WTC11 (cell line): ENCODE data around the gene KRT86.
"Not testable (repeated sequence)": the region's sequence is repeated elsewhere in the genome, so short reads cannot be mapped to it uniquely, and the experiment has no call there.

Experiments
- CDX4 ChIP-seq: fragments of 250-450 bp; sonication (Bioruptor Pico); IDR thresholded peaks from 2 replicates; pipeline ENCODE4 v1.9.0; 2021; ENCODE audit warnings: moderate library complexity, mild to moderate bottlenecking, inconsistent platforms, borderline replicate concordance
- CTCF ChIP-seq: fragments of 200-600 bp; IDR thresholded peaks from 2 replicates; pipeline ENCODE4 v1.8.0; 2022; ENCODE audit warnings: antibody characterized with exemption
- IRF2 ChIP-seq: sonication (generic); formaldehyde crosslinking; IDR thresholded peaks from 2 replicates; pipeline ENCODE4 v1.8.0; 2022; ENCODE audit warnings: low read depth, missing genetic modification reagents, borderline replicate concordance
- NFYB ChIP-seq: sonication (generic); formaldehyde crosslinking; conservative IDR thresholded peaks from 2 replicates; pipeline ENCODE4 v1.8.0; 2022; ENCODE audit warnings: low read depth, missing genetic modification reagents
- NR1H2 ChIP-seq: sonication (generic); formaldehyde crosslinking; IDR thresholded peaks from 2 replicates; pipeline ENCODE4 v1.9.0; 2021; ENCODE audit warnings: mild to moderate bottlenecking, moderate library complexity, missing genetic modification reagents
- NR3C1 ChIP-seq: sonication (generic); formaldehyde crosslinking; conservative IDR thresholded peaks from 2 replicates; pipeline ENCODE4 v1.8.1; 2023; ENCODE audit warnings: low read depth, mild to moderate bottlenecking, missing genetic modification reagents
- TCF7 ChIP-seq: sonication (generic); formaldehyde crosslinking; IDR thresholded peaks from 2 replicates; pipeline ENCODE4 v1.8.0; 2022; ENCODE audit warnings: mild to moderate bottlenecking, low read depth, missing genetic modification reagents, moderate library complexity
- ZNF263 ChIP-seq: sonication (generic); formaldehyde crosslinking; IDR thresholded peaks from 2 replicates; pipeline ENCODE4 v1.8.1; 2022; ENCODE audit warnings: low read depth, mild to moderate bottlenecking, moderate library complexity, missing genetic modification reagents
- ZSCAN18 ChIP-seq: fragments of 250-450 bp; sonication (Bioruptor Pico); IDR thresholded peaks from 2 replicates; pipeline ENCODE4 v2.1.2; 2022; ENCODE audit warnings: mild to moderate bottlenecking, moderate library complexity
- TF ChIP-seq, protein P1 (sequence below): sonication (generic); formaldehyde crosslinking; IDR thresholded peaks from 2 replicates; pipeline ENCODE4 v1.8.0; 2022; ENCODE audit warnings: missing genetic modification reagents
- TF ChIP-seq, protein P2 (sequence below): sonication (generic); formaldehyde crosslinking; conservative IDR thresholded peaks from 2 replicates; pipeline ENCODE4 v1.8.1; 2022; ENCODE audit warnings: mild to moderate bottlenecking, missing genetic modification reagents
- TF ChIP-seq, protein P3 (sequence below): sonication (generic); formaldehyde crosslinking; IDR thresholded peaks from 2 replicates; pipeline ENCODE4 v1.8.0; 2023; ENCODE audit warnings: missing genetic modification reagents

- not testable (repeated sequence) for TF ChIP-seq NR1H2 (CRISPR knock-in tag); CTCF; ZSCAN18 (CRISPR knock-in tag); TCF7; ZNF263 (CRISPR knock-in tag); CDX4; NR3C1; NFYB (CRISPR knock-in tag); IRF2 (CRISPR knock-in tag)
- TF ChIP-seq, protein P1, sequence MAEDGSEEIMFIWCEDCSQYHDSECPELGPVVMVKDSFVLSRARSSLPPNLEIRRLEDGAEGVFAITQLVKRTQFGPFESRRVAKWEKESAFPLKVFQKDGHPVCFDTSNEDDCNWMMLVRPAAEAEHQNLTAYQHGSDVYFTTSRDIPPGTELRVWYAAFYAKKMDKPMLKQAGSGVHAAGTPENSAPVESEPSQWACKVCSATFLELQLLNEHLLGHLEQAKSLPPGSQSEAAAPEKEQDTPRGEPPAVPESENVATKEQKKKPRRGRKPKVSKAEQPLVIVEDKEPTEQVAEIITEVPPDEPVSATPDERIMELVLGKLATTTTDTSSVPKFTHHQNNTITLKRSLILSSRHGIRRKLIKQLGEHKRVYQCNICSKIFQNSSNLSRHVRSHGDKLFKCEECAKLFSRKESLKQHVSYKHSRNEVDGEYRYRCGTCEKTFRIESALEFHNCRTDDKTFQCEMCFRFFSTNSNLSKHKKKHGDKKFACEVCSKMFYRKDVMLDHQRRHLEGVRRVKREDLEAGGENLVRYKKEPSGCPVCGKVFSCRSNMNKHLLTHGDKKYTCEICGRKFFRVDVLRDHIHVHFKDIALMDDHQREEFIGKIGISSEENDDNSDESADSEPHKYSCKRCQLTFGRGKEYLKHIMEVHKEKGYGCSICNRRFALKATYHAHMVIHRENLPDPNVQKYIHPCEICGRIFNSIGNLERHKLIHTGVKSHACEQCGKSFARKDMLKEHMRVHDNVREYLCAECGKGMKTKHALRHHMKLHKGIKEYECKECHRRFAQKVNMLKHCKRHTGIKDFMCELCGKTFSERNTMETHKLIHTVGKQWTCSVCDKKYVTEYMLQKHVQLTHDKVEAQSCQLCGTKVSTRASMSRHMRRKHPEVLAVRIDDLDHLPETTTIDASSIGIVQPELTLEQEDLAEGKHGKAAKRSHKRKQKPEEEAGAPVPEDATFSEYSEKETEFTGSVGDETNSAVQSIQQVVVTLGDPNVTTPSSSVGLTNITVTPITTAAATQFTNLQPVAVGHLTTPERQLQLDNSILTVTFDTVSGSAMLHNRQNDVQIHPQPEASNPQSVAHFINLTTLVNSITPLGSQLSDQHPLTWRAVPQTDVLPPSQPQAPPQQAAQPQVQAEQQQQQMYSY (CRISPR knock-in tag): not testable (repeated sequence)
- TF ChIP-seq, protein P2, sequence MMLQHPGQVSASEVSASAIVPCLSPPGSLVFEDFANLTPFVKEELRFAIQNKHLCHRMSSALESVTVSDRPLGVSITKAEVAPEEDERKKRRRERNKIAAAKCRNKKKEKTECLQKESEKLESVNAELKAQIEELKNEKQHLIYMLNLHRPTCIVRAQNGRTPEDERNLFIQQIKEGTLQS: not testable (repeated sequence)
- TF ChIP-seq, protein P3, sequence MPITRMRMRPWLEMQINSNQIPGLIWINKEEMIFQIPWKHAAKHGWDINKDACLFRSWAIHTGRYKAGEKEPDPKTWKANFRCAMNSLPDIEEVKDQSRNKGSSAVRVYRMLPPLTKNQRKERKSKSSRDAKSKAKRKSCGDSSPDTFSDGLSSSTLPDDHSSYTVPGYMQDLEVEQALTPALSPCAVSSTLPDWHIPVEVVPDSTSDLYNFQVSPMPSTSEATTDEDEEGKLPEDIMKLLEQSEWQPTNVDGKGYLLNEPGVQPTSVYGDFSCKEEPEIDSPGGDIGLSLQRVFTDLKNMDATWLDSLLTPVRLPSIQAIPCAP (CRISPR knock-in tag): not testable (repeated sequence)
Observed at GRCh38 chr12:52287816-52288805, 13.7 kb downstream of the KRT86 start.
